HepG2 (cell line): ENCODE data around the gene TNFRSF11A. TPM values are rescaled to one million over a fixed set of nuclear protein-coding genes. Genes with fewer than 3 reads are reported as not detected.

Experiments
- ATAC-seq: fragments of 200-7000 bp; cut with Tn5 transposase; 3 replicates; pipeline ENCODE4 v1.9.1; 2020; ENCODE audit warnings: mild to moderate bottlenecking, moderate library complexity
- BruUV-seq: library from RNA; stranded (reverse); fragments of 400-500 nt; replicated peaks from 2 replicates; lab custom pipeline; 2021; lab: Mats Ljungman, UMichigan
- CTCF ChIA-PET: fragments of 300-600 bp; formaldehyde crosslinking; extraction: SDS; loops from one replicate; lab custom pipeline; 2021; ENCODE audit warnings: low total read pairs, inconsistent platforms, low intra/inter-chr PET ratio; lab: Yijun Ruan, JAX
- POLR2A ChIA-PET: fragments of 350-600 bp; sonication (Branson Sonifier 250); formaldehyde crosslinking; loops from one replicate; lab custom pipeline; 2020; ENCODE audit warnings: antibody characterized with exemption, inconsistent platforms; lab: Yijun Ruan, JAX
- DNase-seq: peaks from one replicate; pipeline ENCODE4 v3.0.0-alpha.2; 2015; ENCODE audit warnings: low spot score
- FAIRE-seq: peaks from 3 replicates; lab custom pipeline; 2011; peaks lifted over from hg19 to GRCh38; lab: Jason Lieb, UNC
- H2AFZ ChIP-seq: one replicate; pipeline ENCODE4 v1.6.1; 2011; ENCODE audit warnings: low read length, inconsistent platforms
- H3K27ac ChIP-seq: fragments of 300-600 bp; 3 replicates; pipeline ENCODE4 v1.8.0; 2011; ENCODE audit warnings: mixed run types, mild to moderate bottlenecking, mixed read lengths, low read length, inconsistent platforms; ENCODE audit not compliant: insufficient read depth; ENCODE audit errors: extremely low read length
- H3K27me3 ChIP-seq, 2 experiments: fragments of 200-600 bp in 1 of 2; 2 replicates in 1 of 2; 3 replicates in 1 of 2; pipeline versions ENCODE4 v1.6.0 to v1.8.0; 2011; ENCODE audit warnings: low read length in 2 of 2, mild to moderate bottlenecking in 2 of 2, moderate library complexity in 2 of 2, inconsistent platforms in 1 of 2; ENCODE audit not compliant: insufficient read depth in 2 of 2, control insufficient read depth in 1 of 2
- H3K36me3 ChIP-seq, 2 experiments: fragments of 200-600 bp in 1 of 2; replicated peaks in 1 of 2; 2 replicates in 1 of 2; 3 replicates in 1 of 2; pipeline versions ENCODE4 v1.5.1 to v1.8.0; 2011; ENCODE audit warnings: low read length in 2 of 2, inconsistent platforms in 1 of 2; ENCODE audit not compliant: insufficient read depth in 2 of 2, control insufficient read depth in 1 of 2
- H3K4me1 ChIP-seq: 2 replicates; pipeline ENCODE4 v1.5.1; 2012; ENCODE audit warnings: low read length, inconsistent platforms; ENCODE audit not compliant: insufficient read depth
- H3K4me2 ChIP-seq: 2 replicates; pipeline ENCODE4 v1.6.0; 2011; ENCODE audit warnings: low read depth, low read length, inconsistent platforms
- H3K4me3 ChIP-seq, 3 experiments: fragments of 200-600 bp in 1 of 3; sonication (generic), shearing (Covaris generic) in 1 of 3; replicated peaks in 1 of 3; 2 replicates each; pipeline ENCODE4 v1.5.1; 2011 to 2016; ENCODE audit warnings: low read length in 3 of 3, inconsistent platforms in 2 of 3, low read depth in 2 of 3, mild to moderate bottlenecking in 2 of 3, control low read depth in 1 of 3, mixed read lengths in 1 of 3; ENCODE audit not compliant: insufficient read depth in 1 of 3
- H3K79me2 ChIP-seq: one replicate; pipeline ENCODE4 v1.6.1; 2011; ENCODE audit warnings: low read length, inconsistent platforms; ENCODE audit not compliant: insufficient read depth
- H3K9ac ChIP-seq: 2 replicates; pipeline ENCODE4 v1.6.0; 2011; ENCODE audit warnings: mild to moderate bottlenecking, low read depth, low read length, inconsistent platforms; ENCODE audit not compliant: insufficient read depth
- H3K9me3 ChIP-seq: 2 replicates; pipeline ENCODE4 v1.5.1; 2012; ENCODE audit warnings: mild to moderate bottlenecking, low read length
- H4K20me1 ChIP-seq: 2 replicates; pipeline ENCODE4 v1.6.0; 2011; ENCODE audit warnings: inconsistent platforms, mild to moderate bottlenecking, low read length, moderate library complexity; ENCODE audit not compliant: insufficient read depth
- BRF2 ChIP-seq: sonication (generic); formaldehyde crosslinking; IDR thresholded peaks from 2 replicates; pipeline ENCODE4 v1.8.1; 2022; ENCODE audit warnings: mild to moderate bottlenecking, missing genetic modification reagents
- GABPA ChIP-seq, 2 experiments: IDR thresholded peaks; 2 replicates each; pipeline ENCODE4 v1.6.1; 2011 to 2016; ENCODE audit warnings: low read depth in 2 of 2, low read length in 1 of 2, missing biosample characterization in 1 of 2, missing genetic modification characterization in 1 of 2
- GLI4 ChIP-seq: sonication (generic); formaldehyde crosslinking; IDR thresholded peaks from 2 replicates; pipeline ENCODE4 v1.5.1; 2020; ENCODE audit warnings: missing genetic modification reagents, mild to moderate bottlenecking, moderate library complexity, borderline replicate concordance
- MNT ChIP-seq: fragments of 450-650 bp; IDR thresholded peaks from 2 replicates; pipeline ENCODE4 v1.6.1; 2016
- NFE2L2 ChIP-seq: fragments of 150-350 bp; IDR thresholded peaks from 2 replicates; pipeline ENCODE4 v1.6.1; 2014; ENCODE audit warnings: low read length
- NR0B2 ChIP-seq: sonication (generic); formaldehyde crosslinking; IDR thresholded peaks from 2 replicates; pipeline ENCODE4 v1.4.0; 2020; ENCODE audit warnings: mild to moderate bottlenecking, missing genetic modification reagents
- SAP130 ChIP-seq: IDR thresholded peaks from 2 replicates; pipeline ENCODE4 v1.6.1; 2016; ENCODE audit warnings: low read depth
- SOX13 ChIP-seq, 3 experiments: fragments of 450-650 bp in 1 of 3; sonication (generic) in 1 of 3; formaldehyde crosslinking in 1 of 3; IDR thresholded peaks in 2 of 3; conservative IDR thresholded peaks in 1 of 3; 2 replicates each; pipeline versions ENCODE4 v1.5.0 to v1.6.1; 2016 to 2020; ENCODE audit warnings: antibody characterized with exemption in 1 of 3, mild to moderate bottlenecking in 1 of 3, missing compliant biosample characterization in 1 of 3, missing genetic modification reagents in 1 of 3, moderate library complexity in 1 of 3
- SRSF9 ChIP-seq: fragments of 200-400 bp; formaldehyde crosslinking; IDR thresholded peaks from 2 replicates; pipeline ENCODE4 v1.6.1; 2018; ENCODE audit warnings: borderline replicate concordance, mild to moderate bottlenecking, low read depth, low read length; ENCODE audit not compliant: insufficient read depth, poor library complexity, severe bottlenecking
- SUZ12 ChIP-seq: fragments of 150-350 bp; IDR thresholded peaks from 2 replicates; pipeline ENCODE4 v1.6.1; 2014; ENCODE audit warnings: low read depth, low read length
- TCF12 ChIP-seq, 2 experiments: fragments of 450-650 bp in 1 of 2; sonication (generic) in 1 of 2; formaldehyde crosslinking in 1 of 2; IDR thresholded peaks; 2 replicates each; pipeline versions ENCODE4 v1.6.1 to v1.8.0; 2017 to 2022; ENCODE audit warnings: antibody characterized with exemption in 1 of 2, mild to moderate bottlenecking in 1 of 2, missing genetic modification reagents in 1 of 2, moderate library complexity in 1 of 2
- ZBTB25 ChIP-seq: IDR thresholded peaks from 2 replicates; pipeline ENCODE4 v1.6.1; 2018; ENCODE audit warnings: missing genetic modification reagents
- ZBTB39 ChIP-seq: sonication (generic); formaldehyde crosslinking; IDR thresholded peaks from 2 replicates; pipeline ENCODE4 v1.5.0; 2020; ENCODE audit warnings: missing genetic modification reagents
- ZNF234 ChIP-seq: sonication (generic); formaldehyde crosslinking; conservative IDR thresholded peaks from 2 replicates; pipeline ENCODE4 v1.5.1; 2020; ENCODE audit warnings: mild to moderate bottlenecking, missing genetic modification reagents
- ZNF674 ChIP-seq: sonication (generic); formaldehyde crosslinking; IDR thresholded peaks from 2 replicates; pipeline ENCODE4 v1.5.0; 2020; ENCODE audit warnings: low read depth, mild to moderate bottlenecking, missing genetic modification reagents
- ZNF792 ChIP-seq: IDR thresholded peaks from 2 replicates; pipeline ENCODE4 v1.6.1; 2016
- ZSCAN22 ChIP-seq: sonication (generic); formaldehyde crosslinking; IDR thresholded peaks from 2 replicates; pipeline ENCODE4 v1.4.0; 2020; ENCODE audit warnings: mild to moderate bottlenecking, missing genetic modification reagents
- WGBS: methylation state at CpG from one replicate; pipeline ENCODE4 v1.1.6; 2017; ENCODE audit warnings: low lambda C conversion rate; 5-methylcytosine and 5-hydroxymethylcytosine counted together
- in situ Hi-C: cut with HindIII; loops from 2 replicates; pipeline ENCODE4 v1.10.0; 2017; ENCODE audit warnings: low pct_unique_long_range_greater_than_20kb; ENCODE audit not compliant: extremely low pct_ligation_motif_present
- intact Hi-C: fragments of 100-400 bp; cut with micrococcal nuclease; formaldehyde crosslinking; loops from one replicate; pipeline ENCODE4 v1.10.0; 2022; ENCODE audit not compliant: unreplicated experiment
- polyA plus RNA-seq, 8 experiments: library from polyadenylated mRNA; depleted of rRNA in 3 of 8; stranded (reverse) in 7 of 8; unstranded in 1 of 8; fragments of >200 nt; fragmentation: Illumina TruSeq in 4 of 8; extraction: Trizol in 4 of 8; gene quantifications; 2 replicates each; pipeline versions ENCODE4 v1.2.1 to v1.2.3, GENCODE V29; 2011 to 2016; ENCODE audit warnings: low read depth in 4 of 8, missing spikeins in 1 of 8, mixed read lengths in 1 of 8; ENCODE audit not compliant: insufficient read depth in 1 of 8
- total RNA-seq, 5 experiments: library from RNA; depleted of rRNA; stranded (reverse); fragments of >200 nt; fragmentation: Illumina TruSeq; extraction: Trizol; gene quantifications; 2 replicates each; pipeline ENCODE4 v1.2.3, GENCODE V29; 2016; ENCODE audit warnings: low read depth in 1 of 5

The TNFRSF11A gene
- total and polyA plus RNA-seq, 2 of the 13 experiments (the other 11 are each of a cell fraction or from before 2014, with no cell fraction given): 4.6 to 6.4 TPM

GRCh38 chr18:62389761-62390481 lies 64.8 kb downstream of the TNFRSF11A start:
- CTCF ChIA-PET: no interaction called here
- Histone ChIP-seq H3K27me3 (no peaks in the 10 kb centered on the region; a peak in 1 of 5 replicates), H3K4me2 (no peak overlapping the region), H3K4me1 (peaks cover 45% of the 10 kb centered on the region), H3K79me2 (no peaks in the 10 kb centered on the region), H3K27ac (no peak overlapping the region), H2AFZ (no peak overlapping the region), H4K20me1 (no peaks in the 10 kb centered on the region), H3K36me3 (no peaks in the 10 kb centered on the region), H3K9ac (no peak overlapping the region), H3K4me3 (no peak overlapping the region), H3K9me3 (no peaks in the 10 kb centered on the region)
- POLR2A ChIA-PET: interaction anchor here (0.7 kb wide), 1 partner anchor 190 kb away, joined by 3 read pairs; no protein-coding TSS in a partner anchor
- 93% methylated on average over 11 of the region's 11 CpGs for WGBS
- intact Hi-C loops (no loop called here), in situ Hi-C loops (loop anchor here (10.0 kb wide), 1 partner anchor 65 kb away; the partner anchor contains the start of gene TNFRSF11A)
- FAIRE-seq (no peak), DNase-seq (no peak), ATAC-seq (no peak)
- no TSS peak for BruUV-seq
- TF ChIP-seq NR0B2 (CRISPR knock-in tag) (no peak), SRSF9 (no peak), NFE2L2 (no peak), ZNF792 (CRISPR knock-in tag) (no peak), BRF2 (no peak), SOX13 (IDR thresholded peaks at IDR 0.05) (no peak), SOX13 (CRISPR knock-in tag; conservative IDR thresholded peaks at IDR 0.05 in 1 of 2, IDR thresholded peaks at IDR 0.05 in 1 of 2) (no peak), GLI4 (CRISPR knock-in tag) (no peak), SUZ12 (no peak), ZNF234 (CRISPR knock-in tag) (no peak), ZSCAN22 (no peak), ZBTB25 (CRISPR knock-in tag) (no peak), MNT (no peak), SAP130 (CRISPR knock-in tag) (no peak), ZNF674 (CRISPR knock-in tag) (no peak), ZBTB39 (no peak), GABPA (IDR thresholded peaks at IDR 0.05; ENCODE audit: low read depth, low read length) (no peak), GABPA (CRISPR knock-in tag; IDR thresholded peaks at IDR 0.05; ENCODE audit: low read depth) (no peak), TCF12 (IDR thresholded peaks at IDR 0.05) (no peak), TCF12 (CRISPR knock-in tag; IDR thresholded peaks at IDR 0.05) (no peak)
